ENCODE data around the gene DENND1A.

DNA sequence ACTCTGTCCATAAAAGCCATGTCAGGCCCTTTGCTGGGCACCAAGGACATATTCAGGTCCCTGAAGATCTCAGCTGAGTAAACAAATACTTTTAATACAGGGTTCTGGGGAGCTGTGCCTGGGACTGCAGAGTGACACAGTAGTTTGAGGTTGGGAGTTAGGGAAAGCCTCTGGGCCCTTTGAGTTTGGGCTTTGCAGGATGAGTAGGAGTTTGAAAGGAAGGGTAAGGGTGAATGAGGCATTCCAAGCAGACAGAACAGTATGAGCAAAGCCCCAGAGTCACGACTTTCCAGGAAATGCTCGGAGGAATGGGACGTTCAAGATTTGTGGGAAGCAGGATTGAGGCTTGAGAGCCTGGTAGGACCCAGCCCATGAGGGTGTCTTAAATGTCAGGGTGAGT lies 560.6 kb downstream of the DENND1A start:
- TF ChIP-seq GABPA (IDR thresholded peaks at IDR 0.05 in 1 of 2, conservative IDR thresholded peaks at IDR 0.05 in 1 of 2) = no peak
- TF ChIP-seq, protein P1, sequence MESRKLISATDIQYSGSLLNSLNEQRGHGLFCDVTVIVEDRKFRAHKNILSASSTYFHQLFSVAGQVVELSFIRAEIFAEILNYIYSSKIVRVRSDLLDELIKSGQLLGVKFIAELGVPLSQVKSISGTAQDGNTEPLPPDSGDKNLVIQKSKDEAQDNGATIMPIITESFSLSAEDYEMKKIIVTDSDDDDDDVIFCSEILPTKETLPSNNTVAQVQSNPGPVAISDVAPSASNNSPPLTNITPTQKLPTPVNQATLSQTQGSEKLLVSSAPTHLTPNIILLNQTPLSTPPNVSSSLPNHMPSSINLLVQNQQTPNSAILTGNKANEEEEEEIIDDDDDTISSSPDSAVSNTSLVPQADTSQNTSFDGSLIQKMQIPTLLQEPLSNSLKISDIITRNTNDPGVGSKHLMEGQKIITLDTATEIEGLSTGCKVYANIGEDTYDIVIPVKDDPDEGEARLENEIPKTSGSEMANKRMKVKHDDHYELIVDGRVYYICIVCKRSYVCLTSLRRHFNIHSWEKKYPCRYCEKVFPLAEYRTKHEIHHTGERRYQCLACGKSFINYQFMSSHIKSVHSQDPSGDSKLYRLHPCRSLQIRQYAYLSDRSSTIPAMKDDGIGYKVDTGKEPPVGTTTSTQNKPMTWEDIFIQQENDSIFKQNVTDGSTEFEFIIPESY (IDR thresholded peaks at IDR 0.05) = no peak
- TF ChIP-seq, protein P2, sequence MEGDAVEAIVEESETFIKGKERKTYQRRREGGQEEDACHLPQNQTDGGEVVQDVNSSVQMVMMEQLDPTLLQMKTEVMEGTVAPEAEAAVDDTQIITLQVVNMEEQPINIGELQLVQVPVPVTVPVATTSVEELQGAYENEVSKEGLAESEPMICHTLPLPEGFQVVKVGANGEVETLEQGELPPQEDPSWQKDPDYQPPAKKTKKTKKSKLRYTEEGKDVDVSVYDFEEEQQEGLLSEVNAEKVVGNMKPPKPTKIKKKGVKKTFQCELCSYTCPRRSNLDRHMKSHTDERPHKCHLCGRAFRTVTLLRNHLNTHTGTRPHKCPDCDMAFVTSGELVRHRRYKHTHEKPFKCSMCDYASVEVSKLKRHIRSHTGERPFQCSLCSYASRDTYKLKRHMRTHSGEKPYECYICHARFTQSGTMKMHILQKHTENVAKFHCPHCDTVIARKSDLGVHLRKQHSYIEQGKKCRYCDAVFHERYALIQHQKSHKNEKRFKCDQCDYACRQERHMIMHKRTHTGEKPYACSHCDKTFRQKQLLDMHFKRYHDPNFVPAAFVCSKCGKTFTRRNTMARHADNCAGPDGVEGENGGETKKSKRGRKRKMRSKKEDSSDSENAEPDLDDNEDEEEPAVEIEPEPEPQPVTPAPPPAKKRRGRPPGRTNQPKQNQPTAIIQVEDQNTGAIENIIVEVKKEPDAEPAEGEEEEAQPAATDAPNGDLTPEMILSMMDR (IDR thresholded peaks at IDR 0.05; ENCODE audit: low read depth, low read length, missing input control) = no peak
